Measurements from ENCODE around the gene EXOSC2. TPM values are rescaled to one million over a fixed set of nuclear protein-coding genes. Genes with fewer than 3 reads are reported as not detected.

Gene EXOSC2
- total RNA-seq, 1 experiment from 2014 or later: 71.5 TPM

GRCh38 chr9:130699047-130699446 is 5.5 kb downstream of the EXOSC2 start:
- DNase-seq (ENCODE audit: low read depth, low spot score): no peak
- Histone ChIP-seq H2AFZ (ENCODE audit: low read depth, low read length, poor library complexity, severe bottlenecking) (no peak overlapping the region), H4K20me1 (ENCODE audit: insufficient read depth) (peaks cover 19% of the 10 kb centered on the region), H3K27me3 (ENCODE audit: insufficient read depth, low read length) (no peaks in the 10 kb centered on the region), H3K27ac (ENCODE audit: low read depth, low read length) (no peak overlapping the region), H3K4me2 (ENCODE audit: low read length) (no peak overlapping the region), H3K9me3 (ENCODE audit: control insufficient read depth in 1 of 2, insufficient read depth in 1 of 2, low read depth in 1 of 2, low read length in 2 of 2) (no peaks in the 10 kb centered on the region), H3K9ac (ENCODE audit: low read length) (no peak overlapping the region), H3K36me3 (ENCODE audit: control insufficient read depth in 1 of 2, insufficient read depth in 2 of 2, low read length in 2 of 2) (peaks cover 70 to 74% of the 10 kb centered on the region in 2 experiments), H3K4me3 (replicated peaks in 1 of 2; ENCODE audit: low read depth in 1 of 2, low read length in 2 of 2) (no peak overlapping the region), H3K79me2 (ENCODE audit: insufficient read depth, low read length) (peaks cover 93% of the 10 kb centered on the region), H3K9me2 (ENCODE audit: insufficient read depth) (no peaks in the 10 kb centered on the region), H3K4me1 (ENCODE audit: control insufficient read depth in 1 of 2, insufficient read depth in 2 of 2, low read length in 2 of 2) (peaks cover 3 to 17% of the 10 kb centered on the region in 2 experiments)
- CTCF ChIA-PET: interaction anchor here (1.4 kb wide), 1 partner anchor 165 kb away, joined by 5 read pairs; no protein-coding TSS in a partner anchor
- RAD21 ChIA-PET (ENCODE audit: low non-redundant PET in 1 of 2, low total read pairs in 2 of 2, uncharacterized antibody in 2 of 2, unreplicated experiment in 2 of 2): no interaction called here
- no peak for ATAC-seq
- TF ChIP-seq ZFX (IDR thresholded peaks at IDR 0.05) (no peak), CEBPB (IDR thresholded peaks at IDR 0.05; ENCODE audit: low read depth) (no peak), ZNF274 (IDR thresholded peaks at IDR 0.05; ENCODE audit: low read depth, low read length) (no peak), SIN3A (IDR thresholded peaks at IDR 0.05; ENCODE audit: low read depth) (no peak), CBX3 (IDR thresholded peaks at IDR 0.05; ENCODE audit: low read depth) (no peak), EGR1 (IDR thresholded peaks at IDR 0.05; ENCODE audit: low read depth) (no peak), ATF3 (IDR thresholded peaks at IDR 0.05) (no peak), FOSL1 (IDR thresholded peaks at IDR 0.05; ENCODE audit: low read depth) (no peak), ELF1 (IDR thresholded peaks at IDR 0.05; ENCODE audit: borderline replicate concordance, low read depth) (no peak), MAX (IDR thresholded peaks at IDR 0.05) (no peak)
- intact Hi-C loops (cut with micrococcal nuclease): no loop called here
- POLR2A ChIA-PET: no interaction called here
- no TSS peak for BruUV-seq (replicated peaks)
